ENCODE data around the gene GALNT11.

The GALNT11 gene

GRCh38 chr7:152149363-152149762 is 123.9 kb downstream of the GALNT11 start:
- no peak for DNase-seq (ENCODE audit: low spot score)

GRCh38 chr7:152152267-152152666 is 126.8 kb downstream of the GALNT11 start:
- no peak for DNase-seq (ENCODE audit: low spot score)

GRCh38 chr7:152158801-152159587 is 133.5 kb downstream of the GALNT11 start:
- peak; percentile 6 for DNase-seq (ENCODE audit: low spot score)

GRCh38 chr7:152161171-152161570 is 135.7 kb downstream of the GALNT11 start:
- DNase-seq (ENCODE audit: low spot score), result no peak

GRCh38 chr7:152162287-152162686 is 136.8 kb downstream of the GALNT11 start:
- no peak for DNase-seq (ENCODE audit: low spot score)

Measured in activated CD4-positive, alpha-beta T cell treated with anti-CD3 and anti-CD28 coated beads, Interleukin-2, Interleukin-4, amounts not matched to agents 100 ng/mL and 50 ng/mL, durations not matched to agents 16 hours and 8 hours (primary cell).